Sciatic nerve (tissue), 2 donors: ENCODE measurements around the gene OTX1. TPM values are rescaled to one million over a fixed set of nuclear protein-coding genes. Genes with fewer than 3 reads are reported as not detected.

Experiments
- ATAC-seq: fragments of 200-7000 bp; cut with Tn5 transposase; one replicate; pipeline ENCODE4 v1.9.1; 2020; ENCODE audit warnings: mild to moderate bottlenecking, moderate library complexity
- DNase-seq: peaks from one replicate; pipeline ENCODE4 v3.0.0-alpha.2; 2020; ENCODE audit warnings: low spot score
- intact Hi-C: fragments of 100-400 bp; cut with DNase I; formaldehyde crosslinking; loops from one replicate; pipeline ENCODE4 v1.14.2; 2022
- total RNA-seq: library from RNA; stranded (reverse); fragmentation: NEBNext Ultra II Directional; extraction: Animal tissue kit (Norgen Biotek cat#: 25700); gene quantifications from one replicate; pipeline ENCODE4 v1.2.1, GENCODE V29; 2021
- donor health status: DM: no; HTN: no; CAD: no.
- donor health status: DM: no; HTN: no; CAD: no.

Gene OTX1
- total RNA-seq, 1 donor from 2014 or later, result not detected

DNA sequence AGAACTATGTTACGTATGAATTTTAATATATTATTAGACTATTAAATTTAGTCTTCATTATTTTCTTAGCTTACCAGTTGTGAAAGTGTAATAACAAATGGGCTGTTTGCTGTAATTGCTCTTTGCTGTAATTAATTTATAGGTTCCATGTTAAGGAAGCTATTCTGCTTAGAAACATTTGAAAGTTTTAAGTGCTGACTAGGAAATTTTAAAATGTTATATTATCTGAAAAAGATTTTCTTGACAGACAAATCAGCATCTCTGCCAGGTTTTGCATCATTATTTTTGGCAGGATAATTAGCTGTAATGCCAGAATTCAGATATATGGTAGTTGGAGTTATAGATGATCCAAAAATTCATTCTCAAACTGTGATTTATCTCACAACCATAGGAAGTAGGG, 42.2 kb downstream of the OTX1 start:
- intact Hi-C loops, result no loop called here
- no peak for DNase-seq
- no peak for ATAC-seq

DNA sequence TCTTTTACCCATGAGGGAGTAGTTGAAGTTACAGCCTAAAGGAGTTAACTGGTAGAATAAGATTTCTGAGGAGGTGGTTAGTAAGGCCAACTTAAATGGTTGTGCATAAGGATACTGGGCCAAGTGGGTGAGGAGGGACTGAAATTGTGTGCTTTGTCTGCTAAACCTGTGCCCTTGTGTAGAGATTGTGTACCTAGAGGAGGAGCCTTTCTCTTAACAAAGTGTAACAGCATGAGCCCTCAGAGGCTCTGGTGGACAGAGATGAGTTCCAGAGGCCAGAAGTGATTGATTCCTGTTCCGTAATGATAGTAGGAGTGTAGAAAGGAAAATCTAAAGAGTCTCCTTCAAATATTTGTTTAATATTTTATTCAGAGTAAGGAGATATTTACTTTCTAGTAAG, 42.9 kb downstream of the OTX1 start:
- no peak for DNase-seq
- no peak for ATAC-seq
- intact Hi-C loops, result no loop called here

DNA sequence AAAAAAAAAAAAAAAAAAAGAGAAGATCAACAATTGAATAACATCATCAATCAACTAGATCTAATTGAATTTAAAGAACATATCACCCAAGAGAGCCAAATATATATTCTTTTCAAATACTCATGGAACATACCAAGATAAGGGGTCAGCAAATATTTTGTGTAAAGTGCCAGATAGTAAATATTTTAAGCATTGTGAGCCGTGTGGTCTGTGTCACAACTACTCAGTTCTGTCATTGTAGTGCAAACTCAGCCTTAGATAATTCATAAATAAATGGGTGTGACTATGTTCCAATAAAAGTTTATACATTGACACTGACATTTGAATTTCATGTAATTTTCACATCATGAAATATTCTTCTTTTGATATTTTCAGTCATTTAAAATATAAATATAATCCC, 45.9 kb downstream of the OTX1 start:
- DNase-seq, result no peak
- ATAC-seq, result no peak
- intact Hi-C loops, result no loop called here

DNA sequence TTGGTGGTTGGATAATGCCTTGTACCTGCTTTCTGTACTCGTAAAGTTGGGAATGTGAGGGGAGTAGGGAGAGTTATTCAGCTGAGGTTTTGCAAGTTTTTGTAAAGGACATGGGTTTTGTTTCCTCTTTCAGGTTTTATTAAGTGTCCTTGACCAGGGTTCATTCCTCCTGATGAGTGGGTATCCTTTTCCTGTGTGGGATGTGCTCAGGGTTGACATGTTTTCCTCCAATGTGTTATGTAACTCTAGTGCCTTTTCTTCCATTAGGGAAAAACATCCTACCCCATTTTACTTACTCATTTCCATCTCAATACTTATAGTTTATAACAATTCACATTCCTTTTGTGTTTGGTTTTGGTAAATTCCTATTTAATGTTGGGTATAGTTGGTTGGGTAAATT, 48.4 kb downstream of the OTX1 start:
- intact Hi-C loops, result no loop called here
- ATAC-seq (no peak), DNase-seq (no peak)

DNA sequence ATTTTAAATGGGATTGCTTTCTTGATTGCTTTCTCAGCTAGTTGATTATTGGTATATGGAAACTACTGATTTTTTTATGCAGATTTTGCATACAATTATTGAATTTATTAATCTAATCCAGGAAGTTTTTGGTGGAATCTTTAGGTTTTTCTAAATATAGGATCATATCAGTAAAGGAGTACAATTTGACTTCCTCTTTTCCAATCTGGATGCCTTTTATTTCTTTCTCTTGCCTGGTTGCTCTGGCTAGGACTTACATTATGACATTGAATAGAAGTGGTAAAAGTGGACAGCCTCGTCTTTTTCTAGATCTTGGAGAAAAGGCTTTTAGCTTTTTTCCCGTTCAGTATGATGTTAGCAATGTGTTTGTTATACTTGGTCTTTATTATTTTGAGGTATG, 51.3 kb downstream of the OTX1 start:
- DNase-seq, result no peak
- no peak for ATAC-seq
- intact Hi-C loops, result no loop called here

DNA sequence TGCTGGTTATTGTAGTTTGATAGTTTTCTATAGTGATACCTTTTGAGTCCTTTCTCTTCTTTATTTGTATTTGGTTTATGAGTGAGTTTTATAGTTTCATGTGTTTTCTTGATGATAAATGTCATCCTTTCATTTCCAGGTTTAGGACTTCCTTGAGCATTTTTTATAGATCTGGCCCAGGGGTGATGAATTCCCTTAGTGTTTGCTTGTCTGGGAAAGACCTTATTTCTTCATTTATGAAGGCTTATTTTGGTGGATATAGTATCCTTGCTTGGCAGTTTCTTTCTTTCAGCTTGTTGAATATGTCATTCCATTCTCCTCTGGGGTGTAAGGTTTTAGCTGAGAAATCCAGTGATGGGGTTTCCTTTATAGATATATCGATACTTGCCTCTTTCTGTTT, 53.9 kb downstream of the OTX1 start:
- no peak for DNase-seq
- ATAC-seq, result no peak
- intact Hi-C loops, result no loop called here
